HepG2 (cell line): ENCODE measurements around the gene CD248. TPM values are rescaled to one million over a fixed set of nuclear protein-coding genes. Genes with fewer than 3 reads are reported as not detected.

Source experiments
- ATAC-seq: fragments of 200-7000 bp; cut with Tn5 transposase; 3 replicates; pipeline ENCODE4 v1.9.1; 2020; ENCODE audit warnings: mild to moderate bottlenecking, moderate library complexity
- BruUV-seq: library from RNA; stranded (reverse); fragments of 400-500 nt; replicated peaks from 2 replicates; lab custom pipeline; 2021; lab: Mats Ljungman, UMichigan
- CTCF ChIA-PET: fragments of 300-600 bp; formaldehyde crosslinking; extraction: SDS; loops from one replicate; lab custom pipeline; 2021; ENCODE audit warnings: low total read pairs, inconsistent platforms, low intra/inter-chr PET ratio; lab: Yijun Ruan, JAX
- POLR2A ChIA-PET: fragments of 350-600 bp; sonication (Branson Sonifier 250); formaldehyde crosslinking; loops from one replicate; lab custom pipeline; 2020; ENCODE audit warnings: antibody characterized with exemption, inconsistent platforms; lab: Yijun Ruan, JAX
- DNase-seq: peaks from one replicate; pipeline ENCODE4 v3.0.0-alpha.2; 2015; ENCODE audit warnings: low spot score
- FAIRE-seq: peaks from 3 replicates; lab custom pipeline; 2011; peaks lifted over from hg19 to GRCh38; lab: Jason Lieb, UNC
- H2AFZ ChIP-seq: one replicate; pipeline ENCODE4 v1.6.1; 2011; ENCODE audit warnings: low read length, inconsistent platforms
- H3K27ac ChIP-seq: fragments of 300-600 bp; 3 replicates; pipeline ENCODE4 v1.8.0; 2011; ENCODE audit warnings: mixed run types, mild to moderate bottlenecking, mixed read lengths, low read length, inconsistent platforms; ENCODE audit not compliant: insufficient read depth; ENCODE audit errors: extremely low read length
- H3K27me3 ChIP-seq, 2 experiments: fragments of 200-600 bp in 1 of 2; 2 replicates in 1 of 2; 3 replicates in 1 of 2; pipeline versions ENCODE4 v1.6.0 to v1.8.0; 2011; ENCODE audit warnings: low read length in 2 of 2, mild to moderate bottlenecking in 2 of 2, moderate library complexity in 2 of 2, inconsistent platforms in 1 of 2; ENCODE audit not compliant: insufficient read depth in 2 of 2, control insufficient read depth in 1 of 2
- H3K36me3 ChIP-seq, 2 experiments: fragments of 200-600 bp in 1 of 2; replicated peaks in 1 of 2; 2 replicates in 1 of 2; 3 replicates in 1 of 2; pipeline versions ENCODE4 v1.5.1 to v1.8.0; 2011; ENCODE audit warnings: low read length in 2 of 2, inconsistent platforms in 1 of 2; ENCODE audit not compliant: insufficient read depth in 2 of 2, control insufficient read depth in 1 of 2
- H3K4me1 ChIP-seq: 2 replicates; pipeline ENCODE4 v1.5.1; 2012; ENCODE audit warnings: low read length, inconsistent platforms; ENCODE audit not compliant: insufficient read depth
- H3K4me2 ChIP-seq: 2 replicates; pipeline ENCODE4 v1.6.0; 2011; ENCODE audit warnings: low read depth, low read length, inconsistent platforms
- H3K4me3 ChIP-seq, 3 experiments: fragments of 200-600 bp in 1 of 3; sonication (generic), shearing (Covaris generic) in 1 of 3; replicated peaks in 1 of 3; 2 replicates each; pipeline ENCODE4 v1.5.1; 2011 to 2016; ENCODE audit warnings: low read length in 3 of 3, inconsistent platforms in 2 of 3, low read depth in 2 of 3, mild to moderate bottlenecking in 2 of 3, control low read depth in 1 of 3, mixed read lengths in 1 of 3; ENCODE audit not compliant: insufficient read depth in 1 of 3
- H3K79me2 ChIP-seq: one replicate; pipeline ENCODE4 v1.6.1; 2011; ENCODE audit warnings: low read length, inconsistent platforms; ENCODE audit not compliant: insufficient read depth
- H3K9ac ChIP-seq: 2 replicates; pipeline ENCODE4 v1.6.0; 2011; ENCODE audit warnings: mild to moderate bottlenecking, low read depth, low read length, inconsistent platforms; ENCODE audit not compliant: insufficient read depth
- H3K9me3 ChIP-seq: 2 replicates; pipeline ENCODE4 v1.5.1; 2012; ENCODE audit warnings: mild to moderate bottlenecking, low read length
- H4K20me1 ChIP-seq: 2 replicates; pipeline ENCODE4 v1.6.0; 2011; ENCODE audit warnings: inconsistent platforms, mild to moderate bottlenecking, low read length, moderate library complexity; ENCODE audit not compliant: insufficient read depth
- AGO2 ChIP-seq: fragments of 200-400 bp; formaldehyde crosslinking; optimal IDR thresholded peaks from 2 replicates; pipeline ENCODE3; 2017; ENCODE audit warnings: mild to moderate bottlenecking, low read depth, low read length, moderate library complexity
- CREBL2 ChIP-seq: sonication (generic); formaldehyde crosslinking; IDR thresholded peaks from 2 replicates; pipeline ENCODE4 v1.8.1; 2023; ENCODE audit warnings: missing genetic modification reagents, mild to moderate bottlenecking, borderline replicate concordance
- RBFOX2 ChIP-seq: fragments of 200-400 bp; formaldehyde crosslinking; IDR thresholded peaks from 2 replicates; pipeline ENCODE4 v1.6.1; 2017; ENCODE audit warnings: low read depth, mild to moderate bottlenecking, low read length
- ZNF431 ChIP-seq: sonication (generic); formaldehyde crosslinking; IDR thresholded peaks from 2 replicates; pipeline ENCODE4 v1.9.0; 2022; ENCODE audit warnings: missing genetic modification reagents, low read depth, mild to moderate bottlenecking, borderline replicate concordance
- WGBS: methylation state at CpG from one replicate; pipeline ENCODE4 v1.1.6; 2017; ENCODE audit warnings: low lambda C conversion rate; 5-methylcytosine and 5-hydroxymethylcytosine counted together
- in situ Hi-C: cut with HindIII; loops from 2 replicates; pipeline ENCODE4 v1.10.0; 2017; ENCODE audit warnings: low pct_unique_long_range_greater_than_20kb; ENCODE audit not compliant: extremely low pct_ligation_motif_present
- intact Hi-C: fragments of 100-400 bp; cut with micrococcal nuclease; formaldehyde crosslinking; loops from one replicate; pipeline ENCODE4 v1.10.0; 2022; ENCODE audit not compliant: unreplicated experiment
- polyA plus RNA-seq, 8 experiments: library from polyadenylated mRNA; depleted of rRNA in 3 of 8; stranded (reverse) in 7 of 8; unstranded in 1 of 8; fragments of >200 nt; fragmentation: Illumina TruSeq in 4 of 8; extraction: Trizol in 4 of 8; gene quantifications; 2 replicates each; pipeline versions ENCODE4 v1.2.1 to v1.2.3, GENCODE V29; 2011 to 2016; ENCODE audit warnings: low read depth in 4 of 8, missing spikeins in 1 of 8, mixed read lengths in 1 of 8; ENCODE audit not compliant: insufficient read depth in 1 of 8
- total RNA-seq, 5 experiments: library from RNA; depleted of rRNA; stranded (reverse); fragments of >200 nt; fragmentation: Illumina TruSeq; extraction: Trizol; gene quantifications; 2 replicates each; pipeline ENCODE4 v1.2.3, GENCODE V29; 2016; ENCODE audit warnings: low read depth in 1 of 5
- TF ChIP-seq, protein P1 (sequence below): sonication (generic); formaldehyde crosslinking; IDR thresholded peaks from 2 replicates; pipeline ENCODE4 v1.5.1; 2020; ENCODE audit warnings: mild to moderate bottlenecking, missing genetic modification reagents, moderate library complexity

CD248 gene
- total and polyA plus RNA-seq, 2 of the 13 experiments (the other 11 are each of a cell fraction or from before 2014, with no cell fraction given) = 0.25 to 0.35 TPM

GRCh38 chr11:66285250-66285947 lies 31.4 kb downstream of the CD248 start:
- FAIRE-seq = no peak

More at GRCh38 chr11:66285250-66285947, 31.4 kb downstream of the CD248 start:
- no peak overlapping the region for H2AFZ ChIP-seq
- peak overlapping the region; percentile 10; the same call in 1 of the 2 replicates for H3K9ac ChIP-seq
- no peaks in the 10 kb centered on the region for H3K9me3 ChIP-seq
- BruUV-seq = no TSS peak
- CTCF ChIA-PET = no interaction called here
- H3K4me3 ChIP-seq = no peak overlapping the region
- POLR2A ChIA-PET = interaction anchor here (5.7 kb wide), 1 partner anchor 26 kb away, joined by 121 read pairs; no protein-coding TSS in a partner anchor
- H3K79me2 ChIP-seq = peaks cover 29% of the 10 kb centered on the region
- 100% methylated on average over 3 of the region's 13 CpGs for WGBS
- ATAC-seq (no peak), DNase-seq (no peak)
- H3K4me1 ChIP-seq = peaks cover 54% of the 10 kb centered on the region
- peaks cover 4% of the 10 kb centered on the region for H4K20me1 ChIP-seq
- peaks cover 5 to 23% of the 10 kb centered on the region in 2 experiments; a peak in 4 of 5 replicates for H3K36me3 ChIP-seq
- in situ Hi-C loops (no loop called here), intact Hi-C loops (no loop called here)
- TF ChIP-seq CREBL2 (CRISPR knock-in tag) = no peak
- TF ChIP-seq ZNF431 = no peak
- TF ChIP-seq AGO2 = peak; percentile 52
- TF ChIP-seq, protein P1, sequence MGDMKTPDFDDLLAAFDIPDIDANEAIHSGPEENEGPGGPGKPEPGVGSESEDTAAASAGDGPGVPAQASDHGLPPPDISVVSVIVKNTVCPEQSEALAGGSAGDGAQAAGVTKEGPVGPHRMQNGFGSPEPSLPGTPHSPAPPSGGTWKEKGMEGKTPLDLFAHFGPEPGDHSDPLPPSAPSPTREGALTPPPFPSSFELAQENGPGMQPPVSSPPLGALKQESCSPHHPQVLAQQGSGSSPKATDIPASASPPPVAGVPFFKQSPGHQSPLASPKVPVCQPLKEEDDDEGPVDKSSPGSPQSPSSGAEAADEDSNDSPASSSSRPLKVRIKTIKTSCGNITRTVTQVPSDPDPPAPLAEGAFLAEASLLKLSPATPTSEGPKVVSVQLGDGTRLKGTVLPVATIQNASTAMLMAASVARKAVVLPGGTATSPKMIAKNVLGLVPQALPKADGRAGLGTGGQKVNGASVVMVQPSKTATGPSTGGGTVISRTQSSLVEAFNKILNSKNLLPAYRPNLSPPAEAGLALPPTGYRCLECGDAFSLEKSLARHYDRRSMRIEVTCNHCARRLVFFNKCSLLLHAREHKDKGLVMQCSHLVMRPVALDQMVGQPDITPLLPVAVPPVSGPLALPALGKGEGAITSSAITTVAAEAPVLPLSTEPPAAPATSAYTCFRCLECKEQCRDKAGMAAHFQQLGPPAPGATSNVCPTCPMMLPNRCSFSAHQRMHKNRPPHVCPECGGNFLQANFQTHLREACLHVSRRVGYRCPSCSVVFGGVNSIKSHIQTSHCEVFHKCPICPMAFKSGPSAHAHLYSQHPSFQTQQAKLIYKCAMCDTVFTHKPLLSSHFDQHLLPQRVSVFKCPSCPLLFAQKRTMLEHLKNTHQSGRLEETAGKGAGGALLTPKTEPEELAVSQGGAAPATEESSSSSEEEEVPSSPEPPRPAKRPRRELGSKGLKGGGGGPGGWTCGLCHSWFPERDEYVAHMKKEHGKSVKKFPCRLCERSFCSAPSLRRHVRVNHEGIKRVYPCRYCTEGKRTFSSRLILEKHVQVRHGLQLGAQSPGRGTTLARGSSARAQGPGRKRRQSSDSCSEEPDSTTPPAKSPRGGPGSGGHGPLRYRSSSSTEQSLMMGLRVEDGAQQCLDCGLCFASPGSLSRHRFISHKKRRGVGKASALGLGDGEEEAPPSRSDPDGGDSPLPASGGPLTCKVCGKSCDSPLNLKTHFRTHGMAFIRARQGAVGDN (CRISPR knock-in tag) = peak; percentile 22; the same call in 1 of the 2 replicates
- peak; percentile 50; the same call in 1 of the 2 replicates for TF ChIP-seq RBFOX2
- no peak overlapping the region for H3K4me2 ChIP-seq
- H3K27me3 ChIP-seq = no peaks in the 10 kb centered on the region; a peak in 1 of 5 replicates
- no peak overlapping the region for H3K27ac ChIP-seq
